GM21529 (cell line): ENCODE data around the gene LGI4.

Experiments
- ATAC-seq: cut with Tn5 transposase; IDR thresholded peaks from one replicate; pipeline ENCODE4 v1.9.1; 2021; ENCODE audit not compliant: unreplicated experiment

Gene LGI4

GRCh38 chr19:35134601-35135242 lies at the start of gene LGI4:
Gene LGI4, minus strand, starts transcription at chr19:35135059. Its CDS starts 379 bp downstream, at chr19:35134680.
- ATAC-seq, result no peak

- no peak for ATAC-seq
Observed at GRCh38 chr19:35184267-35184666, 49.4 kb upstream of the LGI4 start.

- no peak for ATAC-seq
Observed at GRCh38 chr19:35181387-35181786, 46.5 kb upstream of the LGI4 start.

- ATAC-seq, result no peak
Observed at GRCh38 chr19:35179830-35180229, 45.0 kb upstream of the LGI4 start.

GRCh38 chr19:35178701-35179100 lies 43.8 kb upstream of the LGI4 start:
- no peak for ATAC-seq

- no peak for ATAC-seq
Observed at GRCh38 chr19:35177377-35178274, 42.8 kb upstream of the LGI4 start.

- no peak for ATAC-seq
Observed at GRCh38 chr19:35176181-35176570, 41.3 kb upstream of the LGI4 start.

- no peak for ATAC-seq
Observed at GRCh38 chr19:35174226-35174625, 39.4 kb upstream of the LGI4 start.

GRCh38 chr19:35171730-35172129 lies 36.9 kb upstream of the LGI4 start:
- ATAC-seq, result no peak

GRCh38 chr19:35170359-35171061 lies 35.7 kb upstream of the LGI4 start:
- no peak for ATAC-seq

GRCh38 chr19:35169221-35169995 lies 34.5 kb upstream of the LGI4 start:
- no peak for ATAC-seq

- no peak for ATAC-seq
Observed at GRCh38 chr19:35168196-35168595, 33.3 kb upstream of the LGI4 start.

GRCh38 chr19:35167251-35168119 lies 32.6 kb upstream of the LGI4 start:
- ATAC-seq, result no peak

- no peak for ATAC-seq
Observed at GRCh38 chr19:35166100-35167063, 31.5 kb upstream of the LGI4 start.

- no peak for ATAC-seq
Observed at GRCh38 chr19:35165200-35166058, 30.6 kb upstream of the LGI4 start.

GRCh38 chr19:35164418-35164817 lies 29.6 kb upstream of the LGI4 start:
- no peak for ATAC-seq

GRCh38 chr19:35162471-35163326 lies 27.8 kb upstream of the LGI4 start:
- ATAC-seq, result no peak
